Measurements from ENCODE around the gene TNS1. TPM values are rescaled to one million over a fixed set of nuclear protein-coding genes. Genes with fewer than 3 reads are reported as not detected.

The TNS1 gene
- total RNA-seq, 1 experiment from 2014 or later: 3.4 TPM

- Histone ChIP-seq H2BK5ac (ENCODE audit: insufficient read length, low read length) (no peak overlapping the region), H3K27me3 (ENCODE audit: insufficient read depth, low read length) (peaks cover 15% of the 10 kb centered on the region; the same call in 1 of the 2 replicates), H2BK20ac (ENCODE audit: low read depth, low read length, poor library complexity, severe bottlenecking) (no peak overlapping the region), H3K79me2 (ENCODE audit: insufficient read depth, low read length) (no peaks in the 10 kb centered on the region), H3K9ac (ENCODE audit: extremely low read depth, insufficient read length, low read length) (no peak overlapping the region), H3T11ph (ENCODE audit: low read length) (no peak overlapping the region), H3K23me2 (ENCODE audit: insufficient read length, low read depth, low read length, poor library complexity, severe bottlenecking) (peaks cover 8% of the 10 kb centered on the region), H3K4me2 (ENCODE audit: insufficient read depth, insufficient read length, low read length) (peak overlapping the region; percentile 74), H4K5ac (ENCODE audit: insufficient read length, low read depth, low read length) (no peak overlapping the region), H3K79me1 (ENCODE audit: insufficient read depth, low read depth, low read length, poor library complexity, severe bottlenecking) (no peaks in the 10 kb centered on the region), H4K20me1 (ENCODE audit: control insufficient read depth, insufficient read depth, insufficient read length) (no peaks in the 10 kb centered on the region), H3K14ac (ENCODE audit: insufficient read depth, low read length) (peak overlapping the region; percentile 43; the same call in 1 of the 2 replicates), H3K18ac (ENCODE audit: insufficient read length, low read depth, low read length) (no peak overlapping the region), H3K4me1 (ENCODE audit: insufficient read depth, low read length) (peaks cover 3% of the 10 kb centered on the region), H3K9me3 (ENCODE audit: control insufficient read depth, low read depth, low read length) (no peaks in the 10 kb centered on the region), H3K56ac (ENCODE audit: insufficient read length, low read depth, low read length) (no peak overlapping the region), H2BK12ac (ENCODE audit: insufficient read length, low read depth, low read length) (no peak overlapping the region), H2BK120ac (ENCODE audit: low read depth, low read length, poor library complexity, severe bottlenecking) (no peak overlapping the region), H4K8ac (replicated peaks; ENCODE audit: insufficient read length, low read depth, low read length) (no peak overlapping the region), H4K91ac (ENCODE audit: insufficient read length, low read depth, low read length) (no peak overlapping the region), H2AFZ (ENCODE audit: low read length) (no peak overlapping the region), H2BK15ac (ENCODE audit: low read depth, low read length) (no peak overlapping the region), H3K4ac (ENCODE audit: low read depth, low read length) (no peak overlapping the region), H2AK5ac (ENCODE audit: insufficient read length, low read length) (no peak overlapping the region), H3K23ac (ENCODE audit: insufficient read length, low read depth, low read length) (no peak overlapping the region), H3K27ac (ENCODE audit: insufficient read length, low read depth, low read length) (no peak overlapping the region)
- peak overlapping the region; percentile 60 to 88 for H3K4me3 Mint-ChIP-seq
- DNase-seq: peak; percentile 51
- H3K4me1 Mint-ChIP-seq: peaks cover 21 to 32% of the 10 kb centered on the region in 2 experiments
- H3K27me3 Mint-ChIP-seq (ENCODE audit: low read depth): peaks cover 77% of the 10 kb centered on the region
- no peaks in the 10 kb centered on the region for H3K36me3 Mint-ChIP-seq (ENCODE audit: insufficient read depth in 1 of 3, low read depth in 3 of 3)
- TF ChIP-seq, protein P1, sequence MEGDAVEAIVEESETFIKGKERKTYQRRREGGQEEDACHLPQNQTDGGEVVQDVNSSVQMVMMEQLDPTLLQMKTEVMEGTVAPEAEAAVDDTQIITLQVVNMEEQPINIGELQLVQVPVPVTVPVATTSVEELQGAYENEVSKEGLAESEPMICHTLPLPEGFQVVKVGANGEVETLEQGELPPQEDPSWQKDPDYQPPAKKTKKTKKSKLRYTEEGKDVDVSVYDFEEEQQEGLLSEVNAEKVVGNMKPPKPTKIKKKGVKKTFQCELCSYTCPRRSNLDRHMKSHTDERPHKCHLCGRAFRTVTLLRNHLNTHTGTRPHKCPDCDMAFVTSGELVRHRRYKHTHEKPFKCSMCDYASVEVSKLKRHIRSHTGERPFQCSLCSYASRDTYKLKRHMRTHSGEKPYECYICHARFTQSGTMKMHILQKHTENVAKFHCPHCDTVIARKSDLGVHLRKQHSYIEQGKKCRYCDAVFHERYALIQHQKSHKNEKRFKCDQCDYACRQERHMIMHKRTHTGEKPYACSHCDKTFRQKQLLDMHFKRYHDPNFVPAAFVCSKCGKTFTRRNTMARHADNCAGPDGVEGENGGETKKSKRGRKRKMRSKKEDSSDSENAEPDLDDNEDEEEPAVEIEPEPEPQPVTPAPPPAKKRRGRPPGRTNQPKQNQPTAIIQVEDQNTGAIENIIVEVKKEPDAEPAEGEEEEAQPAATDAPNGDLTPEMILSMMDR (conservative IDR thresholded peaks at IDR 0.05): peak; percentile 57
- H3K9me3 Mint-ChIP-seq: no peaks in the 10 kb centered on the region
- no CpG with 5 or more reads among the region's 72 CpGs for WGBS (ENCODE audit: extremely low coverage, insufficient read length, low lambda C conversion rate)
- H3K27ac Mint-ChIP-seq: no peak overlapping the region
These were observed 7.6 kb upstream of the TNS1 start for GRCh38 chr2:218010140-218010983.
